ENCODE results near the gene BHLHA15.
A peak's percentile ranks its signal among the peaks of the same experiment; 100 is the strongest.

The BHLHA15 gene

GRCh38 chr7:98225913-98226614 is 14.8 kb downstream of the BHLHA15 start:
- DNase-seq (ENCODE audit: low spot score), result no peak

GRCh38 chr7:98227939-98228338 is 16.7 kb downstream of the BHLHA15 start:
- no peak for DNase-seq (ENCODE audit: low spot score)

GRCh38 chr7:98228801-98229200 is 17.6 kb downstream of the BHLHA15 start:
- DNase-seq (ENCODE audit: low spot score), result no peak

GRCh38 chr7:98229441-98229840 is 18.2 kb downstream of the BHLHA15 start:
- no peak for DNase-seq (ENCODE audit: low spot score)

- no peak for DNase-seq (ENCODE audit: low spot score)
Measured at GRCh38 chr7:98229991-98230745, 18.9 kb downstream of the BHLHA15 start.

- DNase-seq (ENCODE audit: low spot score), result no peak
Measured at GRCh38 chr7:98230746-98231471, 19.7 kb downstream of the BHLHA15 start.

- no peak for DNase-seq (ENCODE audit: low spot score)
Measured at GRCh38 chr7:98231493-98232262, 20.4 kb downstream of the BHLHA15 start.

- no peak for DNase-seq (ENCODE audit: low spot score)
Measured at GRCh38 chr7:98232263-98232585, 21.0 kb downstream of the BHLHA15 start.

GRCh38 chr7:98232799-98233198 is 21.6 kb downstream of the BHLHA15 start:
- no peak for DNase-seq (ENCODE audit: low spot score)

- DNase-seq (ENCODE audit: low spot score), result no peak
Measured at GRCh38 chr7:98233219-98234070, 22.2 kb downstream of the BHLHA15 start.

GRCh38 chr7:98234429-98235147 is 23.3 kb downstream of the BHLHA15 start:
- DNase-seq (ENCODE audit: low spot score), result no peak

- no peak for DNase-seq (ENCODE audit: low spot score)
Measured at GRCh38 chr7:98235901-98236300, 24.7 kb downstream of the BHLHA15 start.

GRCh38 chr7:98236355-98237185 is 25.3 kb downstream of the BHLHA15 start:
- DNase-seq (ENCODE audit: low spot score), result no peak

GRCh38 chr7:98238076-98238475 is 26.8 kb downstream of the BHLHA15 start:
- no peak for DNase-seq (ENCODE audit: low spot score)

- no peak for DNase-seq (ENCODE audit: low spot score)
Measured at GRCh38 chr7:98238976-98239375, 27.7 kb downstream of the BHLHA15 start.

GRCh38 chr7:98240961-98241673 is 29.9 kb downstream of the BHLHA15 start:
- peak; percentile 38 for DNase-seq (ENCODE audit: low spot score)

GRCh38 chr7:98241674-98242241 is 30.5 kb downstream of the BHLHA15 start:
- no peak for DNase-seq (ENCODE audit: low spot score)

- DNase-seq (ENCODE audit: low spot score), result no peak
Measured at GRCh38 chr7:98242342-98242741, 31.1 kb downstream of the BHLHA15 start.

GRCh38 chr7:98242934-98243333 is 31.7 kb downstream of the BHLHA15 start:
- DNase-seq (ENCODE audit: low spot score), result no peak

Measured in LoVo (cell line).